ENCODE data around the gene BCL2.

BCL2 gene

DNA sequence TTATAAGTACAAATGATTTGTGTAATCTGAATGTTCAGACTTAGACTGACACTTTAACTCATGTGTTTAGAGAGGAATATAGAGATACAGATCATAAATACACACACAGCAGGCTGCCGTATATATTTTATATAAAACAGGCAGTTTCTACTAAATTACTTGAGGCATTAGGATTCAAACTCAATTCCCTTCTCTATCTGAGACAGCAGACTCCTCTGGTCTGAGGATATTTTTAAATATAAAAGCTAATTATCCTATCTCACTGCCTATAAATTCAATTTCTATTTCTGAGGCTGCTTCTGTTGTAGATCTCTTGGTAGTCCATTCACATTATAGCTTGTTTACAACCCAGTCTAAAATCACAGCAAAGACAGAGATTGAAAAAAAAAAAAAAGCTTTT lies 46.9 kb downstream of the BCL2 start:
- Histone ChIP-seq H3K4me1 (ENCODE audit: insufficient read depth, low read length) (peaks cover 6% of the 10 kb centered on the region), H3K36me3 (ENCODE audit: insufficient read depth, low read length) (no peaks in the 10 kb centered on the region), H3K27ac (ENCODE audit: low read depth, low read length) (no peak overlapping the region), H3K4me3 (ENCODE audit: low read depth in 1 of 2, low read length in 2 of 2) (no peak overlapping the region), H3K9ac (ENCODE audit: low read length) (no peak overlapping the region), H3K9me3 (ENCODE audit: low read length) (no peaks in the 10 kb centered on the region), H3K27me3 (ENCODE audit: control insufficient read depth in 1 of 2, insufficient read depth in 2 of 2, low read length in 2 of 2) (no peaks in the 10 kb centered on the region)

DNA sequence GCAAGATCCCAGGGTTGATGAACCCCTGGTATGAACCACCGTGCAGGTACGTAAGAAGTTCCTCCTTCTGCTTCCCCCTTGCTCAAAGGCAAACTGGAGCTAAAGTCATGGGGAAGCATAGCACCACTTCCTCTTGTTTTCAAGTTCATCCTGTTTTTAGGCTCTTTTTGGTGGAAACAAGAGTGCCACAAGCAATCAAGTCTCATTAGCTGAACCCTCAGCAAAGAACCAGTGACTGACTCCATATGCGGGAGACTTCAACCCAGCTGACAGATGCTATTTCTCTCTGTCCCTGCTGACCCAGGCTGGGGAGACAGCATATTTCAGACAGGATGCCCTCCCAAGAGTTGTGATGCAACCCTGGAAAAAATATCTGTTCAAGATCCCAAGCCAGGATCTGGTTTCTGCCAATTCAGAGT lies 47.7 kb downstream of the BCL2 start:
- H3K4me3 ChIP-seq (ENCODE audit: low read depth in 1 of 2, low read length in 2 of 2) = no peak overlapping the region
- H3K27ac ChIP-seq (ENCODE audit: low read depth, low read length) = no peak overlapping the region

DNA sequence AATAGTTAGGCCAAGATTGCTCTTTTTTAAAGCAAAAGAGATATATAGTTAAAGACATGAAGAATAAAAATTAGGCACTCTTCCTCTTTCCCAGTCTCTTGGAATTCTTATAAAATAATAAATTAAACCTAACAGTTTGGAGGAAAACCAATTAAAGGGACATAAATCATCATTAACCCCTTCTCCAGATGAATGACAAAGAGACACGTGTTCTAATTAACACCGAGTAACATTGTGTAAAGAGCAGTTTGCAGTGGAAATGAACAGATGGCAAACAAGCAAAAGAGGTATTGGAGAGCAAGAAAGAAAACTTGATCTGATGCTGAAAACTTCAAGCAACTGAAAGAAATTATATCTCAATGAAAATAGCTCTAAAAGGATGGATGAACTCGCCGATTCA lies 48.4 kb downstream of the BCL2 start:
- Histone ChIP-seq H3K4me3 (ENCODE audit: low read depth in 1 of 2, low read length in 2 of 2) (no peak overlapping the region), H3K27ac (ENCODE audit: low read depth, low read length) (no peak overlapping the region), H3K36me3 (ENCODE audit: insufficient read depth, low read length) (no peaks in the 10 kb centered on the region), H3K9me3 (ENCODE audit: low read length) (no peaks in the 10 kb centered on the region), H3K27me3 (ENCODE audit: control insufficient read depth in 1 of 2, insufficient read depth in 2 of 2, low read length in 2 of 2) (no peaks in the 10 kb centered on the region), H3K9ac (ENCODE audit: low read length) (no peak overlapping the region), H3K4me1 (ENCODE audit: insufficient read depth, low read length) (peaks cover 6% of the 10 kb centered on the region)

More for the DNA sequence above, 47.7 kb downstream of the BCL2 start:
- peaks cover 6% of the 10 kb centered on the region for H3K4me1 ChIP-seq (ENCODE audit: insufficient read depth, low read length)
- H3K9ac ChIP-seq (ENCODE audit: low read length) = no peak overlapping the region
- no peaks in the 10 kb centered on the region for H3K9me3 ChIP-seq (ENCODE audit: low read length)
- no peaks in the 10 kb centered on the region for H3K27me3 ChIP-seq (ENCODE audit: control insufficient read depth in 1 of 2, insufficient read depth in 2 of 2, low read length in 2 of 2)
- H3K36me3 ChIP-seq (ENCODE audit: insufficient read depth, low read length) = no peaks in the 10 kb centered on the region

DNA sequence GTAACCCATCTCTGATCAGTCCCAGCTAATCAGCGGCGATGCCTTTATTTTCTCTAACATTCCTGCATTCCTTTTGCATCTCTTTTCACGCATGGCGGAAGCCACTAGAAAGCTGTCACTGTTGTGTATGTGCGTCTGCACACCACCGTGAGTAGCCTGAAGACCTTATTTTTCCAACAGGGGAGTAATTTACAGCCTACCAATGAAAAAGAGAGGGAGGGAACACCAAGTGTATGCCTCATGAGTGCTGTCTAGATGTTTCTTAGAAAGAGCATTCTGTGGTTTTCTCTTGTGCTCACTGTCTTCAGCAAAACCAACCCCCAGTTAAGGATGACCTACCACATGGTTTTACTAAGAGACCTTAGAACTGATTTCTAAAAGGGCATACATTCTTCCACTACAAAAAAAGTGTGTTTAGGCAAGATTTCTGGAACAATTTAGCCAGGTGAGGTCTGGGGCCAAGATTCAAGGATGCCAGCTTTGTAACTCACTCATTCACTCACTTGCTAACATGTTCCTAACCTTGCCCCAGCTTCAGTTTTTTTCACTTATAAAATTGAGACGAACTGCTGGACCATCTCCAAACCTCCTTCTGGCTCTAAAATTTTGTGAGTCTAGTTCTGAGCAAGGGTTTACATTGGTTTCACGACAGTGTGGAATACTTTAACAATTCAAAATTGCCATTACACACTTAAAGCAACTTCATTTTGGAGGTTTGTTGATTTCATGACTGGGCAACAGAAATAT lies 51.4 kb downstream of the BCL2 start:
- H3K27ac ChIP-seq (ENCODE audit: low read depth, low read length) = no peak overlapping the region
- H3K4me1 ChIP-seq (ENCODE audit: insufficient read depth, low read length) = peaks cover 8% of the 10 kb centered on the region
- no peaks in the 10 kb centered on the region for H3K27me3 ChIP-seq (ENCODE audit: control insufficient read depth in 1 of 2, insufficient read depth in 2 of 2, low read length in 2 of 2)
- no peak overlapping the region for H3K9ac ChIP-seq (ENCODE audit: low read length)
- no peaks in the 10 kb centered on the region for H3K9me3 ChIP-seq (ENCODE audit: low read length)
- no peak overlapping the region for H3K4me3 ChIP-seq (ENCODE audit: low read depth in 1 of 2, low read length in 2 of 2)
- no peaks in the 10 kb centered on the region for H3K36me3 ChIP-seq (ENCODE audit: insufficient read depth, low read length)

DNA sequence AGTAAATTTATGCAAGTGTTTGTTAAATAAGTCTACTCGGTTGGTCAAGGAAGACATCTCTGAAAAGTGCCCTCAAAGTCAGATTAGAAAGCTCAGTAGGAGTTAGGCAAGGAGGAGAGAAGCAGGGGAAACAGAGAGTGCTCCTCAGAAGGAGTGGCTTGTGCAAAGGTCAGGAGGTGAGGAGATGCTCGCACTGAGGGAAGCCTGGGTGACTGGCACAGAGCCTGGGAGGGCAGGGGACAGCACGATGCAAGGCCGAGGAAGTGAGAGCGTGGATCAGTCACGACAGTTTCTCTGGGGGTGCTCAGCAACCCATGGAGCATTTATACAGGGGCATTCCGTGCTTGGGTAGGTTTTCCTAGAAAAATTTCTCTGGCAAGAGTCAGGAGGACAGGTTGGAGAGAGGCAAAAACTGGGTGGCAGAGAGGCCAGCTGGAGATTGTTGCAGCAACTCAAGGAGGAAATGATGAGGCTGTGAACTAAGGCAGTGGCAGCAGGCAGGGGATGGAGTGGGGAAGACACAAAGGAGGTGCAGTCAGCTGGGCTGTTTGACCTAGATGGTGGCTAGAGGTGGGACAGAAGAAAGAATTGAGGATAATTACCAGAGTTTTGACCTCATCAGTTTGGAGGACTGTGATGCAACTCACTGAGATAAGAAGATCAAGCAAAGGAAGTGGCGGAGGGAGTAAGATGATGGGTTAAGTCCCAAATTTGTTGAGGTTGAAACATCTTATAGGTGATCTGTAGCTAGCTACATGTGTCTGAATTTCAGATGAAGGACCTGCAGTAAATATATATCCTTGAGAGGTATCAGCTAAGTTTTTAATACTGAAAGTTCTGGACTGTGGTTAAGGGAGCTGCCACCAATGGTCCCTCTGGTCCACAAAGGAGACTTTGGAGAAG lies 52.4 kb downstream of the BCL2 start:
- Histone ChIP-seq H3K27me3 (ENCODE audit: control insufficient read depth in 1 of 2, insufficient read depth in 2 of 2, low read length in 2 of 2) (no peaks in the 10 kb centered on the region), H3K27ac (ENCODE audit: low read depth, low read length) (no peak overlapping the region), H3K9me3 (ENCODE audit: low read length) (no peaks in the 10 kb centered on the region), H3K4me1 (ENCODE audit: insufficient read depth, low read length) (peaks cover 18% of the 10 kb centered on the region), H3K4me3 (ENCODE audit: low read depth in 1 of 2, low read length in 2 of 2) (no peak overlapping the region), H3K36me3 (ENCODE audit: insufficient read depth, low read length) (no peaks in the 10 kb centered on the region), H3K9ac (ENCODE audit: low read length) (no peak overlapping the region)

DNA sequence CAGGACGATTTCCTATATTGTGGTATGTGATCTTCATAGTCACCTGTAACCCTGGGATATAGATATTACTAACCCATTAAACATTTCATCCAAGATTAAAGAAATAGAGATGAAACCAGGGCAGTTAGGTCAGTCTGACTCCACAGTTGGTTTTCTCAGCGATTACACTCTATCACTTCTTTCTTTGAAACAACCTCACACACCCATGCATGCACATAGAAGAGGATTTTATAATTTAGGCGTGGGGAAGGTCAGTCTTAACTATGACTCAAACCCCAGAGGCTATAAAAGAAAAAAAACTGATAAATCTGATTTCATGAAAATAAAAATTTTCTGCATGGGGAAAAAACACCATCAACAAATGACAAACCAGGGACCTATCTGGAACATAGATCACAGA lies 54.2 kb downstream of the BCL2 start:
- no peak overlapping the region for H3K9ac ChIP-seq (ENCODE audit: low read length)
- peaks cover 13% of the 10 kb centered on the region for H3K4me1 ChIP-seq (ENCODE audit: insufficient read depth, low read length)
- no peaks in the 10 kb centered on the region for H3K9me3 ChIP-seq (ENCODE audit: low read length)
- no peaks in the 10 kb centered on the region for H3K27me3 ChIP-seq (ENCODE audit: control insufficient read depth in 1 of 2, insufficient read depth in 2 of 2, low read length in 2 of 2)
- no peak overlapping the region for H3K27ac ChIP-seq (ENCODE audit: low read depth, low read length)
- no peaks in the 10 kb centered on the region for H3K36me3 ChIP-seq (ENCODE audit: insufficient read depth, low read length)
- H3K4me3 ChIP-seq (ENCODE audit: low read depth in 1 of 2, low read length in 2 of 2) = no peak overlapping the region

DNA sequence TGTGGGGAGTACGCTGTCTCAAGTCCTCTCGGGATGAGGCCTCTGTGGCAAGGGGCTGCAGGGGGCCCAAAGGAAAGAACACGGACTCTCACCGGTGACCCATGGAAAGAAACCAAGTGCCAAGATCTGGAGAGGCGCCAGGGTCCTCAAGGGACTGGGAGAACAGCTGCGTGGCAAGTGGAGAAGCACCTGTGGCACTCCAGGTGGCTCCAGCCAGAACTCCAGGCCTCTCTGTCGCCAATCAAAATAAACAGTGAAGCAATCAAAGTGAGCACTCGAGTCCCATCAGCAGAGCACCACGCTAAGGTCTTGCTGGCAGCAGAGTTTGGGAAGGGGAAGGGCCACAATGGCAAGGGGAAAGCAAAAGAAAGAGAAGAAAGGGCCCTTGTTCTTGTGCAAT lies 54.7 kb downstream of the BCL2 start:
- no peaks in the 10 kb centered on the region for H3K36me3 ChIP-seq (ENCODE audit: insufficient read depth, low read length)
- H3K27me3 ChIP-seq (ENCODE audit: control insufficient read depth in 1 of 2, insufficient read depth in 2 of 2, low read length in 2 of 2) = no peaks in the 10 kb centered on the region
- no peak overlapping the region for H3K4me3 ChIP-seq (ENCODE audit: low read depth in 1 of 2, low read length in 2 of 2)
- no peaks in the 10 kb centered on the region for H3K9me3 ChIP-seq (ENCODE audit: low read length)
- H3K9ac ChIP-seq (ENCODE audit: low read length) = no peak overlapping the region
- H3K4me1 ChIP-seq (ENCODE audit: insufficient read depth, low read length) = peaks cover 16% of the 10 kb centered on the region
- H3K27ac ChIP-seq (ENCODE audit: low read depth, low read length) = no peak overlapping the region

DNA sequence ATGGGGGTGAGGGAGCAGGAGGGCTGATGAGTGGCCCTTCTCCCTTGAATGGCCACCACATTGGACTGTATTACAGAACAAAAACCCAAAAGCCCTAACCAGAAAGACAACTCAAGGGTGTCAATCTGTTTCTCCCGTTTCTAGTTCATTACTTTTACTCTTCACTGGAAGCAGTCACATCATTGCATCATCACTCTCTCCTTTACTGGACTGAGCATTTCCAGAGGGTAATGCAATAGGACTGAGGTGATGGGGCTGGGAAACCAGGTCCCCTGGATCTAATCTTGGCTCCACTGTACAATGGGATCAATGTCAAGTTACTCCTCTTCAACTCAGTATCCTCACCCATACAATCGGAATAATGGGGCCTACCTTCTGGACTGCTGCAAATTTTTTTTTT lies 56.1 kb downstream of the BCL2 start:
- H3K36me3 ChIP-seq (ENCODE audit: insufficient read depth, low read length) = no peaks in the 10 kb centered on the region
- no peak overlapping the region for H3K4me3 ChIP-seq (ENCODE audit: low read depth in 1 of 2, low read length in 2 of 2)
- H3K9me3 ChIP-seq (ENCODE audit: low read length) = no peaks in the 10 kb centered on the region
- no peak overlapping the region for H3K9ac ChIP-seq (ENCODE audit: low read length)
- peaks cover 20% of the 10 kb centered on the region for H3K4me1 ChIP-seq (ENCODE audit: insufficient read depth, low read length)
- no peaks in the 10 kb centered on the region for H3K27me3 ChIP-seq (ENCODE audit: control insufficient read depth in 1 of 2, insufficient read depth in 2 of 2, low read length in 2 of 2)
- H3K27ac ChIP-seq (ENCODE audit: low read depth, low read length) = no peak overlapping the region

DNA sequence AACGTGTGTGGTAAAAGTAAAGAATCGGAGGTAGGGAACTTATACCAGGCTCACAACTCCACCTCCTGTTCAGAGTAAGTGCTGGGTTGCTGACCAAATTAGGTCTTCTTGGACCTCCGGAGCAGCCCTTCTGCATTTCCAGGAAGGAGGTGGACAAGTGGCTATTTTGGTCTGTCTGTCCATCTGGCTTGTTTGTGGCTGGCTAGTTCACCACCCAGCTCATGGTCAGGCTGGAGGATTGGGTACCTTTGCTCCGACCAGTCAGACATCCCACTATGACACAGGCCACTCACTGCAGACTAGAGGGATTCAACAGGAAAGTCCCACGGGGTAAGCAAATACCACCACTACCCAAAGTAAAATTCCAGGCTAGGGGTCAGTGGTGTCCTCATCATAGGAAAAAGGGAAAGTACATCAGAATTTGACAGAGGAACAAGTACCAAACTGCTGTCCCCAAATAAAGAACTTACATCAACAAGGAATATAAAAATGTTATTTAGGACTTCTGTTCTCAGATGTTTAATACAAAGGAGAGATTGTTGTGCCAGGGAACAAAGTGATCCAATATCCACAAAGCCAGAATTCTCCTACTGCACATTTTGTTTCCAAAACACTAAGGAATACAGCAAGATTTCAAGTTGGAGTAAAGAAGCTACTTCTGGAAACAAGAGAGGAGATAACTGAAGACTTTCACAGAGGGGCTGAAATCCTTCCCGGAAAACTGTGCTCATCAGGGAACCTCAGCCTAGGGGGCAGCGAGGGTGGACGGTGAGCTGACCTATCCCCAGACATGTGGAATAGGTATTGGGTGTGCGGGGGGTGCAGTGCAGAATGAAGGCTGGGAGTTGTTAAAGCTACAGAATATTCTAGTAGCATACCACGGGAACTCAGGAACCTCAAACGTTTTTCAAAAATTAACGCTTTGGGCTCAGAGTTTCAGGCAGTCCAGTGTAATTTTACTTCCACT lies 56.9 kb downstream of the BCL2 start:
- no peak overlapping the region for H3K9ac ChIP-seq (ENCODE audit: low read length)

DNA sequence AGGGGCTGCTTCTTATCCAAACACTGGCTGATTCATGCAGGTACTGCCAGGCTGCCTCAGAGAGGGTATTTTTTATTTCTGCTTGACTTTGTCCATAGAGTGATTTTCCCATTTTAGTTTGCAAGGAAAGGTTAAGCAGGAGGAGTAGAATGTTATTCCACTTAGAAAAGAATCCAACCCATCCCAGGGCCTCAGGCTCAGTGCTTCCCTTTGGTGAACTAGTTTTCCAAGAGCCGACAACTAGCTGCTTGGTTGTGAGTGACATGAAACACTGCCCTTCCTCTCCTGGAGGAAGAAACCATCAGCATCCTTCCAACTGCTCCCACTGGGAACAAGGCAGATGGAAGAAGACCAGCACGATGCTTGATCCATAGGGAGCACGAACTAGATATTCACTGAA lies 58.5 kb downstream of the BCL2 start:
- Histone ChIP-seq H3K27me3 (ENCODE audit: control insufficient read depth in 1 of 2, insufficient read depth in 2 of 2, low read length in 2 of 2) (no peaks in the 10 kb centered on the region), H3K27ac (ENCODE audit: low read depth, low read length) (no peak overlapping the region), H3K4me1 (ENCODE audit: insufficient read depth, low read length) (peaks cover 20% of the 10 kb centered on the region), H3K4me3 (ENCODE audit: low read depth in 1 of 2, low read length in 2 of 2) (no peak overlapping the region), H3K36me3 (ENCODE audit: insufficient read depth, low read length) (no peaks in the 10 kb centered on the region), H3K9ac (ENCODE audit: low read length) (no peak overlapping the region), H3K9me3 (ENCODE audit: low read length) (no peaks in the 10 kb centered on the region)

More for the DNA sequence above, 56.9 kb downstream of the BCL2 start:
- Histone ChIP-seq H3K27ac (ENCODE audit: low read depth, low read length) (peak overlapping the region; percentile 56), H3K36me3 (ENCODE audit: insufficient read depth, low read length) (no peaks in the 10 kb centered on the region), H3K9me3 (ENCODE audit: low read length) (no peaks in the 10 kb centered on the region), H3K4me3 (ENCODE audit: low read depth in 1 of 2, low read length in 2 of 2) (no peak overlapping the region), H3K4me1 (ENCODE audit: insufficient read depth, low read length) (peaks cover 20% of the 10 kb centered on the region), H3K27me3 (ENCODE audit: control insufficient read depth in 1 of 2, insufficient read depth in 2 of 2, low read length in 2 of 2) (no peaks in the 10 kb centered on the region)

DNA sequence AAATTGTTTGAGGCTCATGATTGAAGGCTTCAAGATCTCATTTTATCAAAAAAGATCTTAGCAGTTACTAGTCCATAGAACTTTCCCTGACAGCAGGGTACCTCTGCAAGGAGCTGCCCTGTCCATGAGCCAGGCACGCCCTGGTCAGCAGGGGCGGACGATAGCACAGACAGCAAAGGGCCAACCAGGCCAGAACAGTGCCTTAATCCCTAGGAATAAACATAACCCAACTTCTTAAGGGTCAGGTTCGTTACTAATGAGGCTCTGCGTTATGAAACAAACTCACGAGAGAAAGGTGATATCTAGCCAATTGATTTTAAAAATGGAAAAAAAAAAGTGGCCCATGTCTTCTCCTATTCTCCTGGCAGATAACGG lies 59.2 kb downstream of the BCL2 start:
- Histone ChIP-seq H3K9ac (ENCODE audit: low read length) (no peak overlapping the region), H3K27ac (ENCODE audit: low read depth, low read length) (no peak overlapping the region), H3K4me3 (ENCODE audit: low read depth in 1 of 2, low read length in 2 of 2) (no peak overlapping the region), H3K27me3 (ENCODE audit: control insufficient read depth in 1 of 2, insufficient read depth in 2 of 2, low read length in 2 of 2) (no peaks in the 10 kb centered on the region), H3K4me1 (ENCODE audit: insufficient read depth, low read length) (peaks cover 20% of the 10 kb centered on the region), H3K36me3 (ENCODE audit: insufficient read depth, low read length) (no peaks in the 10 kb centered on the region), H3K9me3 (ENCODE audit: low read length) (no peaks in the 10 kb centered on the region)

Measured in muscle layer of colon (tissue), 2 donors.